IMR-90 (cell line): Measurements from ENCODE around the gene CPEB3. TPM values are rescaled to one million over a fixed set of nuclear protein-coding genes. Genes with fewer than 3 reads are reported as not detected.

Experiments
- ATAC-seq: fragments of 200-7000 bp; cut with Tn5 transposase; 2 replicates; pipeline ENCODE4 v1.9.1; 2020; ENCODE audit warnings: low read depth, mild to moderate bottlenecking, moderate library complexity
- BruUV-seq: library from RNA; stranded (reverse); fragments of 400-500 nt; replicated peaks from 2 replicates; lab custom pipeline; 2021; lab: Mats Ljungman, UMichigan
- CTCF ChIA-PET: fragments of 300-600 bp; formaldehyde crosslinking; extraction: SDS; loops from one replicate; lab custom pipeline; 2021; ENCODE audit warnings: antibody characterized with exemption; lab: Yijun Ruan, JAX
- POLR2A ChIA-PET: fragments of 300-600 bp; sonication (Branson Sonifier 250); formaldehyde crosslinking; loops from one replicate; lab custom pipeline; 2022; ENCODE audit warnings: antibody characterized with exemption; ENCODE audit not compliant: unreplicated experiment; lab: Charles Lee
- DNase-seq: peaks from one replicate; pipeline ENCODE4 v3.0.0; 2013
- H2AFZ ChIP-seq: replicated peaks from 2 replicates; pipeline ENCODE3; 2013; ENCODE audit warnings: low read length, mild to moderate bottlenecking; ENCODE audit not compliant: poor library complexity
- H2AK5ac ChIP-seq: 2 replicates; pipeline ENCODE4 v1.6.1; 2013; ENCODE audit warnings: low read depth, low read length, inconsistent platforms
- H2AK9ac ChIP-seq: replicated peaks from 2 replicates; pipeline ENCODE3; 2013; ENCODE audit warnings: mild to moderate bottlenecking, low read depth, low read length, moderate library complexity; ENCODE audit not compliant: poor library complexity
- H2BK120ac ChIP-seq: 2 replicates; pipeline ENCODE4 v1.6.1; 2013; ENCODE audit warnings: low read depth, low read length, inconsistent platforms
- H2BK15ac ChIP-seq: 3 replicates; pipeline ENCODE4 v1.6.1; 2013; ENCODE audit warnings: low read depth, low read length, inconsistent platforms
- H2BK20ac ChIP-seq: 2 replicates; pipeline ENCODE4 v1.6.1; 2013; ENCODE audit warnings: low read depth, mild to moderate bottlenecking, inconsistent platforms, low read length, moderate library complexity
- H2BK5ac ChIP-seq: 2 replicates; pipeline ENCODE4 v1.6.1; 2013; ENCODE audit warnings: mild to moderate bottlenecking, low read depth, low read length, inconsistent platforms; ENCODE audit not compliant: poor library complexity, severe bottlenecking
- H3K14ac ChIP-seq: replicated peaks from 2 replicates; pipeline ENCODE4 v1.6.1; 2013; ENCODE audit warnings: low read depth, low read length, inconsistent platforms
- H3K18ac ChIP-seq: 2 replicates; pipeline ENCODE4 v1.6.1; 2013; ENCODE audit warnings: low read depth, low read length, control low read depth
- H3K23ac ChIP-seq: 2 replicates; pipeline ENCODE4 v1.6.1; 2013; ENCODE audit warnings: low read depth, low read length, inconsistent platforms
- H3K27ac ChIP-seq: 2 replicates; pipeline ENCODE4 v1.5.1; 2013; ENCODE audit warnings: mild to moderate bottlenecking, control low read depth, low read length; ENCODE audit not compliant: insufficient read depth
- H3K27me3 ChIP-seq: 2 replicates; pipeline ENCODE4 v1.6.1; 2013; ENCODE audit warnings: low read length; ENCODE audit not compliant: control insufficient read depth, insufficient read depth
- H3K36me3 ChIP-seq: 2 replicates; pipeline ENCODE4 v1.6.1; 2013; ENCODE audit warnings: low read length, mixed read lengths; ENCODE audit not compliant: control insufficient read depth, insufficient read depth
- H3K4ac ChIP-seq: 2 replicates; pipeline ENCODE4 v1.6.1; 2013; ENCODE audit warnings: low read depth, low read length, inconsistent platforms
- H3K4me1 ChIP-seq: 2 replicates; pipeline ENCODE4 v1.6.1; 2013; ENCODE audit warnings: low read length, mixed read lengths; ENCODE audit not compliant: control insufficient read depth, insufficient read depth
- H3K4me2 ChIP-seq: 2 replicates; pipeline ENCODE4 v1.6.1; 2013; ENCODE audit warnings: low read depth, mild to moderate bottlenecking, control low read depth, low read length, moderate library complexity
- H3K4me3 ChIP-seq: 2 replicates; pipeline ENCODE4 v1.5.1; 2013; ENCODE audit warnings: low read depth, mild to moderate bottlenecking, control low read depth, low read length, moderate library complexity; ENCODE audit not compliant: insufficient read depth
- H3K56ac ChIP-seq: 2 replicates; pipeline ENCODE4 v1.6.1; 2013; ENCODE audit warnings: low read length, inconsistent platforms; ENCODE audit not compliant: insufficient read depth; ENCODE audit errors: extremely low read depth
- H3K79me1 ChIP-seq, 2 experiments: 2 replicates each; pipeline ENCODE4 v1.6.1; 2013; ENCODE audit warnings: low read length in 2 of 2, inconsistent platforms in 1 of 2, low read depth in 1 of 2
- H3K9ac ChIP-seq: 2 replicates; pipeline ENCODE4 v1.6.1; 2013; ENCODE audit warnings: low read depth, low read length, control low read depth
- H3K9me1 ChIP-seq: 2 replicates; pipeline ENCODE4 v1.6.1; 2013; ENCODE audit warnings: low read length, inconsistent platforms; ENCODE audit not compliant: insufficient read depth
- H3K9me3 ChIP-seq: 2 replicates; pipeline ENCODE4 v1.6.1; 2013; ENCODE audit warnings: low read length; ENCODE audit not compliant: control insufficient read depth, insufficient read depth
- H4K20me1 ChIP-seq: 2 replicates; pipeline ENCODE4 v1.6.1; 2013; ENCODE audit warnings: low read length, inconsistent platforms; ENCODE audit not compliant: insufficient read depth
- H4K5ac ChIP-seq: 2 replicates; pipeline ENCODE4 v1.6.1; 2013; ENCODE audit warnings: mild to moderate bottlenecking, low read depth, low read length, control low read depth
- H4K8ac ChIP-seq, 2 experiments: 2 replicates each; pipeline ENCODE4 v1.6.1; 2013; ENCODE audit warnings: low read depth in 2 of 2, low read length in 2 of 2, control low read depth in 1 of 2, inconsistent platforms in 1 of 2
- H4K91ac ChIP-seq: 2 replicates; pipeline ENCODE4 v1.6.1; 2013; ENCODE audit warnings: low read depth, low read length, inconsistent platforms; ENCODE audit not compliant: insufficient read depth
- CHD1 ChIP-seq: IDR thresholded peaks from 2 replicates; pipeline ENCODE4 v1.6.1; 2012; ENCODE audit warnings: low read depth, low read length, improper control_type of control experiment
- WGBS, 2 experiments: methylation state at CpG; one replicate each; pipeline versions ENCODE4 v1.1.5 to v1.1.7; 2013; ENCODE audit warnings: missing lambda C conversion rate in 2 of 2; ENCODE audit not compliant: insufficient read length in 1 of 2; ENCODE audit errors: extremely low coverage in 2 of 2; 5-methylcytosine and 5-hydroxymethylcytosine counted together
- dilution Hi-C: fragments of 300-500 bp; cut with HindIII; formaldehyde crosslinking; loops from one replicate; pipeline ENCODE4 v1.14.3; 2018; ENCODE audit warnings: low sequenced_read_pairs; ENCODE audit not compliant: unreplicated experiment
- in situ Hi-C: fragments of 300-500 bp; cut with MboI; formaldehyde crosslinking; loops from 3 replicates; pipeline ENCODE4 v1.14.3; 2019; ENCODE audit warnings: low sequenced_read_pairs, inconsistent platforms, mixed read lengths
- intact Hi-C: fragments of 100-400 bp; cut with micrococcal nuclease; formaldehyde crosslinking; loops from 2 replicates; pipeline ENCODE4 v1.10.0; 2022
- polyA plus RNA-seq, 3 experiments: library from polyadenylated mRNA; depleted of rRNA; stranded (reverse); fragments of >200 nt; gene quantifications; 2 replicates each; pipeline ENCODE4 v1.2.3, GENCODE V29; 2012; ENCODE audit warnings: low replicate concordance in 1 of 3
- total RNA-seq: library from RNA; depleted of rRNA; stranded (reverse); fragments of >200 nt; gene quantifications from 2 replicates; pipeline ENCODE4 v1.2.3, GENCODE V29; 2012

CPEB3 gene
- total and polyA plus RNA-seq, 2 of the 4 experiments (the other 2 are of a cell fraction) = 0.18 to 0.36 TPM

GRCh38 chr10:92175164-92175563, 115.7 kb downstream of the CPEB3 start:
- Histone ChIP-seq H4K20me1 (no peaks in the 10 kb centered on the region), H4K8ac (no peak overlapping the region), H2AFZ (no peak overlapping the region), H2BK120ac (no peak overlapping the region), H3K79me1 (no peaks in the 10 kb centered on the region), H2BK20ac (no peak overlapping the region), H4K91ac (no peak overlapping the region), H2BK5ac (no peak overlapping the region), H3K23ac (no peak overlapping the region), H3K4me2 (no peak overlapping the region), H3K56ac (no peak overlapping the region), H3K27me3 (no peaks in the 10 kb centered on the region), H3K36me3 (no peaks in the 10 kb centered on the region), H3K9me3 (no peaks in the 10 kb centered on the region), H3K9ac (no peak overlapping the region), H3K27ac (no peak overlapping the region), H3K18ac (no peak overlapping the region), H2AK9ac (no peak overlapping the region), H3K4me3 (no peak overlapping the region), H3K14ac (no peak overlapping the region), H4K5ac (no peak overlapping the region), H3K9me1 (no peaks in the 10 kb centered on the region), H2AK5ac (no peak overlapping the region), H3K4me1 (no peaks in the 10 kb centered on the region), H2BK15ac (no peak overlapping the region), H3K4ac (no peak overlapping the region)
- ChIA-PET CTCF (no interaction called here), POLR2A (no interaction called here)
- ATAC-seq (no peak), DNase-seq (no peak)
- TF ChIP-seq CHD1 = no peak
- in situ Hi-C loops = no loop called here
- intact Hi-C loops = no loop called here
- WGBS, 2 experiments = no CpG with 5 or more reads among the region's 5 CpGs
- dilution Hi-C loops = no loop called here
- BruUV-seq = no TSS peak
